GM23338 (cell line): ENCODE measurements around the gene GALNT13. TPM values are rescaled to one million over a fixed set of nuclear protein-coding genes. Genes with fewer than 3 reads are reported as not detected.

Experiments used
- ATAC-seq: fragments of 200-7000 bp; cut with Tn5 transposase; 3 replicates; pipeline ENCODE4 v1.9.1; 2020
- DNase-seq: peaks from one replicate; pipeline ENCODE4 v3.0.0-alpha.2; 2015; ENCODE audit warnings: low spot score
- H2AFZ ChIP-seq: fragments of 200-600 bp; sonication (generic); 2 replicates; pipeline ENCODE4 v1.8.0; 2016; ENCODE audit warnings: antibody characterized with exemption, mild to moderate bottlenecking, moderate library complexity
- H3F3A ChIP-seq: fragments of 200-600 bp; sonication (generic); replicated peaks from 2 replicates; pipeline ENCODE4 v1.8.0; 2017; ENCODE audit warnings: antibody characterized with exemption, mixed run types, low read depth
- H3K27ac ChIP-seq: fragments of 200-600 bp; sonication (generic); 2 replicates; pipeline ENCODE4 v1.6.1; 2016; ENCODE audit warnings: low read depth
- H3K27me3 ChIP-seq: fragments of 200-600 bp; sonication (generic); 2 replicates; pipeline ENCODE4 v1.8.0; 2016; ENCODE audit warnings: mild to moderate bottlenecking, mixed run types, moderate library complexity; ENCODE audit not compliant: insufficient read depth
- H3K36me3 ChIP-seq: fragments of 200-600 bp; sonication (generic); 2 replicates; pipeline ENCODE4 v1.8.0; 2016; ENCODE audit warnings: mild to moderate bottlenecking; ENCODE audit not compliant: insufficient read depth
- H3K4me1 ChIP-seq: fragments of 200-600 bp; sonication (generic); 2 replicates; pipeline ENCODE4 v1.8.0; 2016; ENCODE audit warnings: mild to moderate bottlenecking, moderate library complexity; ENCODE audit not compliant: insufficient read depth
- H3K4me2 ChIP-seq: fragments of 200-600 bp; sonication (generic); 2 replicates; pipeline ENCODE4 v1.7.1; 2017; ENCODE audit warnings: mixed run types
- H3K4me3 ChIP-seq: fragments of 200-600 bp; sonication (generic); 2 replicates; pipeline ENCODE4 v1.6.1; 2016; ENCODE audit warnings: mixed run types
- H3K79me2 ChIP-seq: fragments of 200-600 bp; sonication (generic); replicated peaks from 2 replicates; pipeline ENCODE4 v1.8.0; 2017; ENCODE audit warnings: mild to moderate bottlenecking; ENCODE audit not compliant: insufficient read depth
- H3K9me2 ChIP-seq: fragments of 200-600 bp; sonication (generic); 2 replicates; pipeline ENCODE4 v1.8.0; 2017; ENCODE audit not compliant: insufficient read depth
- H4K20me1 ChIP-seq: fragments of 200-600 bp; sonication (generic); replicated peaks from 2 replicates; pipeline ENCODE4 v1.8.0; 2017; ENCODE audit warnings: mild to moderate bottlenecking; ENCODE audit not compliant: insufficient read depth
- H3K27ac Mint-ChIP-seq: 2 replicates; pipeline ENCODE4 v1.8.0; 2020; ENCODE audit warnings: inconsistent platforms, mild to moderate bottlenecking, moderate library complexity, mixed read lengths
- H3K27me3 Mint-ChIP-seq: 3 replicates; pipeline ENCODE4 v1.8.0; 2022; ENCODE audit warnings: low read depth, mild to moderate bottlenecking, moderate library complexity, mixed read lengths, inconsistent platforms; ENCODE audit not compliant: insufficient read depth, poor library complexity
- H3K36me3 Mint-ChIP-seq: 3 replicates; pipeline ENCODE4 v1.8.0; 2021; ENCODE audit warnings: low read depth, mild to moderate bottlenecking, inconsistent platforms, moderate library complexity, mixed read lengths
- H3K4me1 Mint-ChIP-seq: 3 replicates; pipeline ENCODE4 v1.8.0; 2020; ENCODE audit warnings: mild to moderate bottlenecking, inconsistent platforms, mixed read lengths
- H3K4me3 Mint-ChIP-seq: 3 replicates; pipeline ENCODE4 v1.8.0; 2021; ENCODE audit warnings: moderate library complexity, mild to moderate bottlenecking, inconsistent platforms, mixed read lengths
- H3K9me3 Mint-ChIP-seq: 3 replicates; pipeline ENCODE4 v1.8.0; 2020; ENCODE audit warnings: moderate library complexity, mild to moderate bottlenecking, inconsistent platforms, mixed read lengths
- CREB1 ChIP-seq: fragments of 250-450 bp; sonication (Bioruptor Pico); IDR thresholded peaks from 2 replicates; pipeline ENCODE4 v1.5.0; 2020; ENCODE audit warnings: low read depth, mild to moderate bottlenecking, moderate library complexity
- CTCF ChIP-seq, 2 experiments: fragments of 200-600 bp in 1 of 2; sonication (generic) in 1 of 2; conservative IDR thresholded peaks; 2 replicates each; pipeline versions ENCODE4 v1.5.1 to v1.6.1; 2016 to 2017; ENCODE audit warnings: antibody characterized with exemption in 2 of 2, low read depth in 2 of 2, mild to moderate bottlenecking in 2 of 2, moderate library complexity in 1 of 2
- ETS1 ChIP-seq: IDR thresholded peaks from 2 replicates; pipeline ENCODE4 v1.6.1; 2016; ENCODE audit warnings: antibody characterized with exemption
- EZH2 ChIP-seq: fragments of 200-600 bp; sonication (generic); IDR thresholded peaks from one replicate; pipeline ENCODE4 v1.8.0; 2017; ENCODE audit warnings: antibody characterized with exemption, mild to moderate bottlenecking, low read depth; ENCODE audit not compliant: unreplicated experiment
- EZH2phosphoT487 ChIP-seq: fragments of 200-600 bp; sonication (generic); IDR thresholded peaks from one replicate; pipeline ENCODE4 v1.8.1; 2018; ENCODE audit warnings: antibody characterized with exemption; ENCODE audit not compliant: unreplicated experiment
- JUNB ChIP-seq: IDR thresholded peaks from one replicate; pipeline ENCODE4 v1.6.1; 2016; ENCODE audit warnings: antibody characterized with exemption; ENCODE audit not compliant: unreplicated experiment
- NANOG ChIP-seq: IDR thresholded peaks from 2 replicates; pipeline ENCODE4 v1.6.1; 2016; ENCODE audit warnings: antibody characterized with exemption, borderline replicate concordance
- POLR2AphosphoS5 ChIP-seq: IDR thresholded peaks from 2 replicates; pipeline ENCODE4 v1.6.1; 2016; ENCODE audit warnings: antibody characterized with exemption, low read depth
- REST ChIP-seq: IDR thresholded peaks from one replicate; pipeline ENCODE4 v1.6.1; 2018; ENCODE audit warnings: antibody characterized with exemption; ENCODE audit not compliant: unreplicated experiment
- STAT1 ChIP-seq: IDR thresholded peaks from one replicate; pipeline ENCODE4 v1.6.1; 2016; ENCODE audit warnings: antibody characterized with exemption; ENCODE audit not compliant: unreplicated experiment
- ZNF114 ChIP-seq: fragments of 250-450 bp; sonication (Bioruptor Pico); IDR thresholded peaks from 2 replicates; pipeline ENCODE4 v1.5.0; 2020; ENCODE audit warnings: mild to moderate bottlenecking, moderate library complexity
- ZNF331 ChIP-seq: fragments of 250-450 bp; sonication (Bioruptor Pico); IDR thresholded peaks from 2 replicates; pipeline ENCODE4 v1.5.0; 2020; ENCODE audit warnings: low read depth, mild to moderate bottlenecking, moderate library complexity
- ZNF462 ChIP-seq: fragments of 250-450 bp; sonication (Bioruptor Pico); IDR thresholded peaks from 2 replicates; pipeline ENCODE4 v1.5.0; 2020; ENCODE audit warnings: mild to moderate bottlenecking, moderate library complexity
- polyA plus RNA-seq: library from polyadenylated mRNA; unstranded; fragments of >200 nt; fragmentation: Nextera tagmentation; extraction: Ambion mirVana; gene quantifications from 2 replicates; pipeline ENCODE4 v1.2.1, GENCODE V29; 2016
- total RNA-seq: library from RNA; depleted of rRNA; stranded (reverse); fragments of >200 nt; shearing (Covaris generic); gene quantifications from 2 replicates; pipeline ENCODE4 v1.2.3, GENCODE V29; 2014

GALNT13 gene
- total and polyA plus RNA-seq, 2 experiments from 2014 or later: 3.5 to 5.2 TPM

GRCh38 chr2:154067124-154067523 is 195.4 kb downstream of the GALNT13 start:
- Histone ChIP-seq H3K27ac (no peak overlapping the region), H3K79me2 (no peaks in the 10 kb centered on the region), H3K27me3 (no peaks in the 10 kb centered on the region), H3F3A (no peaks in the 10 kb centered on the region), H3K9me2 (0 out of 2 replicates have a peak, but pooled peaks cover 5% of the 10 kb centered on the region), H2AFZ (no peak overlapping the region), H3K4me1 (no peaks in the 10 kb centered on the region), H3K36me3 (no peaks in the 10 kb centered on the region), H3K4me3 (no peak overlapping the region), H3K4me2 (no peak overlapping the region), H4K20me1 (no peaks in the 10 kb centered on the region)
- Mint-ChIP-seq H3K9me3 (no peaks in the 10 kb centered on the region; the same call in 2 of the 3 replicates), H3K27ac (no peak overlapping the region), H3K27me3 (no peaks in the 10 kb centered on the region), H3K4me3 (no peak overlapping the region), H3K36me3 (peaks cover 13% of the 10 kb centered on the region; the same call in 2 of the 3 replicates), H3K4me1 (peaks cover 7% of the 10 kb centered on the region; the same call in 2 of the 3 replicates)
- no peak for DNase-seq
- TF ChIP-seq CTCF (conservative IDR thresholded peaks at IDR 0.05; ENCODE audit: low read depth in 2 of 2) (no peak), ZNF462 (CRISPR knock-in tag) (no peak), EZH2phosphoT487 (no peak), JUNB (no peak), STAT1 (no peak), CREB1 (CRISPR knock-in tag) (no peak), NANOG (no peak), ZNF114 (no peak), ETS1 (no peak), POLR2AphosphoS5 (no peak), REST (no peak), EZH2 (no peak), ZNF331 (CRISPR knock-in tag) (no peak)
- ATAC-seq: no peak
